GM19452 (cell line): ENCODE results near the gene GSDME.

ENCODE experiments used
- ATAC-seq: cut with Tn5 transposase; IDR thresholded peaks from one replicate; pipeline ENCODE4 v1.9.1; 2021; ENCODE audit not compliant: unreplicated experiment

The GSDME gene

GRCh38 chr7:24773646-24774045, 16.4 kb upstream of the GSDME start:
- no peak for ATAC-seq

GRCh38 chr7:24769851-24770250, 12.6 kb upstream of the GSDME start:
- ATAC-seq: no peak

- no peak for ATAC-seq
These were observed 12.0 kb upstream of the GSDME start for GRCh38 chr7:24769014-24769830.

GRCh38 chr7:24767878-24768569, 10.8 kb upstream of the GSDME start:
- ATAC-seq: no peak

- no peak for ATAC-seq
These were observed 7.9 kb upstream of the GSDME start for GRCh38 chr7:24764972-24765744.

- no peak for ATAC-seq
These were observed 6.7 kb upstream of the GSDME start for GRCh38 chr7:24764011-24764410.

GRCh38 chr7:24763303-24763901, 6.1 kb upstream of the GSDME start:
- no peak for ATAC-seq

- no peak for ATAC-seq
These were observed 5.5 kb upstream of the GSDME start for GRCh38 chr7:24762771-24763170.

- ATAC-seq: no peak
These were observed 3.7 kb upstream of the GSDME start for GRCh38 chr7:24760968-24761367.

- no peak for ATAC-seq
These were observed 515 bp downstream of the GSDME start for GRCh38 chr7:24756545-24757352.

GRCh38 chr7:24755541-24756407, 1.5 kb downstream of the GSDME start:
- ATAC-seq: peak; percentile 65

- peak; percentile 15 for ATAC-seq
These were observed 2.3 kb downstream of the GSDME start for GRCh38 chr7:24754906-24755506.

- no peak for ATAC-seq
These were observed 5.0 kb downstream of the GSDME start for GRCh38 chr7:24752073-24752800.

- ATAC-seq: no peak
These were observed 5.8 kb downstream of the GSDME start for GRCh38 chr7:24751484-24751883.

GRCh38 chr7:24750441-24751055, 6.7 kb downstream of the GSDME start:
- no peak for ATAC-seq

- ATAC-seq: no peak
These were observed 8.7 kb downstream of the GSDME start for GRCh38 chr7:24748521-24748920.

GRCh38 chr7:24745355-24745754, 11.9 kb downstream of the GSDME start:
- no peak for ATAC-seq

- ATAC-seq: no peak
These were observed 13.8 kb downstream of the GSDME start for GRCh38 chr7:24743471-24743870.
